GM12878 (cell line): ENCODE measurements around the gene RHEX. TPM values are rescaled to one million over a fixed set of nuclear protein-coding genes. Genes with fewer than 3 reads are reported as not detected.
A peak's percentile ranks its signal among the peaks of the same experiment; 100 is the strongest.

Experiments
- BMI1 ChIP-seq: fragments of 450-650 bp; IDR thresholded peaks from 2 replicates; pipeline ENCODE4 v1.6.1; 2016; ENCODE audit warnings: mild to moderate bottlenecking, moderate library complexity, borderline replicate concordance
- CBX3 ChIP-seq: fragments of 200-600 bp; sonication (generic); IDR thresholded peaks from 2 replicates; pipeline ENCODE4 v1.6.1; 2016; ENCODE audit warnings: low read depth, borderline replicate concordance
- EZH2 ChIP-seq: IDR thresholded peaks from 2 replicates; pipeline ENCODE4 v1.6.1; 2012; ENCODE audit warnings: low read depth, mild to moderate bottlenecking, control low read depth, inconsistent platforms, low read length, borderline replicate concordance; ENCODE audit not compliant: control insufficient read depth
- IKZF2 ChIP-seq, 2 experiments: fragments of 450-650 bp; IDR thresholded peaks; 2 replicates each; pipeline ENCODE4 v1.6.1; 2017; ENCODE audit warnings: mild to moderate bottlenecking in 2 of 2, moderate library complexity in 2 of 2
- KAT2A ChIP-seq: conservative IDR thresholded peaks from 2 replicates; pipeline ENCODE4 v1.6.1; 2011; ENCODE audit warnings: low read depth, low read length; ENCODE audit not compliant: control insufficient read depth
- PAX8 ChIP-seq: fragments of 450-650 bp; IDR thresholded peaks from 2 replicates; pipeline ENCODE4 v1.6.1; 2017; ENCODE audit warnings: mild to moderate bottlenecking, moderate library complexity
- RAD51 ChIP-seq: fragments of 450-650 bp; IDR thresholded peaks from 2 replicates; pipeline ENCODE4 v1.6.1; 2016; ENCODE audit warnings: moderate library complexity, mild to moderate bottlenecking, inconsistent platforms
- SP1 ChIP-seq: IDR thresholded peaks from one replicate; pipeline ENCODE4 v1.6.1; 2011; ENCODE audit warnings: low read depth, low read length
- TCF7 ChIP-seq: IDR thresholded peaks from 2 replicates; pipeline ENCODE4 v1.6.1; 2014; ENCODE audit warnings: antibody characterized with exemption, borderline replicate concordance
- ZBTB33 ChIP-seq: fragments of 450-650 bp; IDR thresholded peaks from 2 replicates; pipeline ENCODE4 v1.6.1; 2017; ENCODE audit warnings: mild to moderate bottlenecking
- ZNF687 ChIP-seq: fragments of 450-650 bp; IDR thresholded peaks from 2 replicates; pipeline ENCODE4 v1.6.1; 2017; ENCODE audit warnings: mild to moderate bottlenecking, moderate library complexity
- polyA plus RNA-seq, 11 experiments: library from polyadenylated mRNA; depleted of rRNA in 4 of 11; unstranded in 6 of 11; stranded (reverse) in 5 of 11; fragments of >200 nt; fragmentation: Nextera tagmentation in 4 of 11; fragmentation: Illumina TruSeq in 1 of 11; extraction: Ambion mirVana in 4 of 11; extraction: Trizol in 1 of 11; gene quantifications; 1 replicate in 1 of 11; 2 replicates in 10 of 11; pipeline versions ENCODE4 v1.2.1 to v1.2.3, GENCODE V29; 2011 to 2016; ENCODE audit warnings: inconsistent platforms in 2 of 11, missing spikeins in 2 of 11, low read depth in 1 of 11
- total RNA-seq, 4 experiments: library from RNA; depleted of rRNA in 3 of 4; stranded (reverse); fragments of >200 nt in 3 of 4; fragmentation: Illumina TruSeq in 1 of 4; extraction: Trizol in 1 of 4; gene quantifications; 2 replicates each; pipeline versions ENCODE4 v1.2.1 to v1.2.3, GENCODE V29; 2013 to 2021
- TF ChIP-seq, protein P1 (sequence below): IDR thresholded peaks from 2 replicates; pipeline ENCODE4 v1.6.1; 2012; ENCODE audit warnings: mild to moderate bottlenecking, low read depth, low read length
- TF ChIP-seq, protein P2 (sequence below): IDR thresholded peaks from 2 replicates; pipeline ENCODE4 v1.6.1; 2011; ENCODE audit warnings: low read depth, mild to moderate bottlenecking, low read length, moderate library complexity, borderline replicate concordance; ENCODE audit errors: extremely low read depth
- TF ChIP-seq, protein P3 (sequence below): fragments of 450-650 bp; IDR thresholded peaks from 2 replicates; pipeline ENCODE4 v1.6.1; 2016; ENCODE audit warnings: mild to moderate bottlenecking, moderate library complexity, borderline replicate concordance

The RHEX gene
- total and polyA plus RNA-seq, 10 of the 15 experiments (the other 5 are each of a cell fraction or from before 2014, with no cell fraction given): 2.4 to 11.4 (median 5.7) TPM

- TF ChIP-seq ZNF687 (peak; percentile 76), EZH2 (no peak), SP1 (no peak), BMI1 (peak; percentile 44; the same call in 1 of the 2 replicates), PAX8 (no peak), RAD51 (0 out of 2 replicates have a peak, but pooled peaks have one; percentile 29), ZBTB33 (no peak), KAT2A (no peak), CBX3 (no peak), TCF7 (no peak), IKZF2 (IDR thresholded peaks at IDR 0.05) (peak; percentile 79 to 85)
- TF ChIP-seq, protein P1, sequence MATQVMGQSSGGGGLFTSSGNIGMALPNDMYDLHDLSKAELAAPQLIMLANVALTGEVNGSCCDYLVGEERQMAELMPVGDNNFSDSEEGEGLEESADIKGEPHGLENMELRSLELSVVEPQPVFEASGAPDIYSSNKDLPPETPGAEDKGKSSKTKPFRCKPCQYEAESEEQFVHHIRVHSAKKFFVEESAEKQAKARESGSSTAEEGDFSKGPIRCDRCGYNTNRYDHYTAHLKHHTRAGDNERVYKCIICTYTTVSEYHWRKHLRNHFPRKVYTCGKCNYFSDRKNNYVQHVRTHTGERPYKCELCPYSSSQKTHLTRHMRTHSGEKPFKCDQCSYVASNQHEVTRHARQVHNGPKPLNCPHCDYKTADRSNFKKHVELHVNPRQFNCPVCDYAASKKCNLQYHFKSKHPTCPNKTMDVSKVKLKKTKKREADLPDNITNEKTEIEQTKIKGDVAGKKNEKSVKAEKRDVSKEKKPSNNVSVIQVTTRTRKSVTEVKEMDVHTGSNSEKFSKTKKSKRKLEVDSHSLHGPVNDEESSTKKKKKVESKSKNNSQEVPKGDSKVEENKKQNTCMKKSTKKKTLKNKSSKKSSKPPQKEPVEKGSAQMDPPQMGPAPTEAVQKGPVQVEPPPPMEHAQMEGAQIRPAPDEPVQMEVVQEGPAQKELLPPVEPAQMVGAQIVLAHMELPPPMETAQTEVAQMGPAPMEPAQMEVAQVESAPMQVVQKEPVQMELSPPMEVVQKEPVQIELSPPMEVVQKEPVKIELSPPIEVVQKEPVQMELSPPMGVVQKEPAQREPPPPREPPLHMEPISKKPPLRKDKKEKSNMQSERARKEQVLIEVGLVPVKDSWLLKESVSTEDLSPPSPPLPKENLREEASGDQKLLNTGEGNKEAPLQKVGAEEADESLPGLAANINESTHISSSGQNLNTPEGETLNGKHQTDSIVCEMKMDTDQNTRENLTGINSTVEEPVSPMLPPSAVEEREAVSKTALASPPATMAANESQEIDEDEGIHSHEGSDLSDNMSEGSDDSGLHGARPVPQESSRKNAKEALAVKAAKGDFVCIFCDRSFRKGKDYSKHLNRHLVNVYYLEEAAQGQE: no peak
- TF ChIP-seq, protein P2, sequence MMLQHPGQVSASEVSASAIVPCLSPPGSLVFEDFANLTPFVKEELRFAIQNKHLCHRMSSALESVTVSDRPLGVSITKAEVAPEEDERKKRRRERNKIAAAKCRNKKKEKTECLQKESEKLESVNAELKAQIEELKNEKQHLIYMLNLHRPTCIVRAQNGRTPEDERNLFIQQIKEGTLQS: no peak
- TF ChIP-seq, protein P3, sequence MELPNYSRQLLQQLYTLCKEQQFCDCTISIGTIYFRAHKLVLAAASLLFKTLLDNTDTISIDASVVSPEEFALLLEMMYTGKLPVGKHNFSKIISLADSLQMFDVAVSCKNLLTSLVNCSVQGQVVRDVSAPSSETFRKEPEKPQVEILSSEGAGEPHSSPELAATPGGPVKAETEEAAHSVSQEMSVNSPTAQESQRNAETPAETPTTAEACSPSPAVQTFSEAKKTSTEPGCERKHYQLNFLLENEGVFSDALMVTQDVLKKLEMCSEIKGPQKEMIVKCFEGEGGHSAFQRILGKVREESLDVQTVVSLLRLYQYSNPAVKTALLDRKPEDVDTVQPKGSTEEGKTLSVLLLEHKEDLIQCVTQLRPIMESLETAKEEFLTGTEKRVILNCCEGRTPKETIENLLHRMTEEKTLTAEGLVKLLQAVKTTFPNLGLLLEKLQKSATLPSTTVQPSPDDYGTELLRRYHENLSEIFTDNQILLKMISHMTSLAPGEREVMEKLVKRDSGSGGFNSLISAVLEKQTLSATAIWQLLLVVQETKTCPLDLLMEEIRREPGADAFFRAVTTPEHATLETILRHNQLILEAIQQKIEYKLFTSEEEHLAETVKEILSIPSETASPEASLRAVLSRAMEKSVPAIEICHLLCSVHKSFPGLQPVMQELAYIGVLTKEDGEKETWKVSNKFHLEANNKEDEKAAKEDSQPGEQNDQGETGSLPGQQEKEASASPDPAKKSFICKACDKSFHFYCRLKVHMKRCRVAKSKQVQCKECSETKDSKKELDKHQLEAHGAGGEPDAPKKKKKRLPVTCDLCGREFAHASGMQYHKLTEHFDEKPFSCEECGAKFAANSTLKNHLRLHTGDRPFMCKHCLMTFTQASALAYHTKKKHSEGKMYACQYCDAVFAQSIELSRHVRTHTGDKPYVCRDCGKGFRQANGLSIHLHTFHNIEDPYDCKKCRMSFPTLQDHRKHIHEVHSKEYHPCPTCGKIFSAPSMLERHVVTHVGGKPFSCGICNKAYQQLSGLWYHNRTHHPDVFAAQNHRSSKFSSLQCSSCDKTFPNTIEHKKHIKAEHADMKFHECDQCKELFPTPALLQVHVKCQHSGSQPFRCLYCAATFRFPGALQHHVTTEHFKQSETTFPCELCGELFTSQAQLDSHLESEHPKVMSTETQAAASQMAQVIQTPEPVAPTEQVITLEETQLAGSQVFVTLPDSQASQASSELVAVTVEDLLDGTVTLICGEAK: no peak
These were observed 40.7 kb upstream of the RHEX start (continued) for GRCh38 chr1:206012086-206012859.
